SK-N-SH (cell line): Measurements from ENCODE around the gene SFSWAP.

Experiments
- EZH2phosphoT487 ChIP-seq: fragments of 200-600 bp; sonication (generic); IDR thresholded peaks from 2 replicates; pipeline ENCODE4 v1.6.1; 2017; ENCODE audit warnings: low read depth, mixed run types, mild to moderate bottlenecking, antibody characterized with exemption, moderate library complexity, borderline replicate concordance
- IRF3 ChIP-seq: fragments of 150-350 bp; IDR thresholded peaks from 2 replicates; pipeline ENCODE4 v1.6.1; 2016; ENCODE audit warnings: mild to moderate bottlenecking, low read depth, low read length
- JUND ChIP-seq: IDR thresholded peaks from 2 replicates; pipeline ENCODE4 v1.4.0; 2012
- MXI1 ChIP-seq: IDR thresholded peaks from 2 replicates; pipeline ENCODE4 v1.6.1; 2012; ENCODE audit warnings: mild to moderate bottlenecking, low read depth, low read length, improper control_type of control experiment
- POLR2AphosphoS5 ChIP-seq: IDR thresholded peaks from 2 replicates; pipeline ENCODE4 v1.6.1; 2012; ENCODE audit warnings: low read depth, low read length
- REST ChIP-seq: IDR thresholded peaks from 2 replicates; pipeline ENCODE4 v1.6.1; 2012; ENCODE audit warnings: mild to moderate bottlenecking, low read depth, low read length, moderate library complexity
- YY1 ChIP-seq: IDR thresholded peaks from 2 replicates; pipeline ENCODE4 v1.4.0; 2012; ENCODE audit warnings: low read depth, mild to moderate bottlenecking
- TF ChIP-seq, protein P1 (sequence below): fragments of 200-600 bp; sonication (generic); IDR thresholded peaks from 2 replicates; pipeline ENCODE4 v1.6.1; 2017; ENCODE audit warnings: antibody characterized with exemption, mild to moderate bottlenecking, moderate library complexity
- TF ChIP-seq, protein P2 (sequence below): IDR thresholded peaks from 2 replicates; pipeline ENCODE4 v1.4.0; 2012; ENCODE audit warnings: low read depth

DNA sequence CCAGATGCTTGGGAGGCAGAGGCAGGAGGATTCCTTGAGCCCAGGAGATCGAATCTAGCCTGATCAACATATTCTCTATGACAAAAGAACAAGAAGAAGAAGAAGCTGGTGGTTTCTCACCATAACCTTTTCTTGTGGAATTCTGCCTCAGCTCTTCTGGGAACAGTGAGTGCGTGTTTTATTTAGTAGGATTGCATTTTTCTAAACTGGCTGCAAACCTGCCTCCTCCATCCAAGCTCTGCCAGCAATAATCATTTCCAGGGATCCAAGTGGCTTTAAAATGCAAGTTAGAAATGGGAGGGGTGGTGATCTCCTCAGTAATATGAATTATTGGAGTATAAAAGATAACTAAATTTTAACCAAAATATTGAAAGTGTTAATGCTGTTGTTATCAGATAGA, 71.2 kb downstream of the SFSWAP start:
- TF ChIP-seq POLR2AphosphoS5 = no peak
- TF ChIP-seq, protein P1, sequence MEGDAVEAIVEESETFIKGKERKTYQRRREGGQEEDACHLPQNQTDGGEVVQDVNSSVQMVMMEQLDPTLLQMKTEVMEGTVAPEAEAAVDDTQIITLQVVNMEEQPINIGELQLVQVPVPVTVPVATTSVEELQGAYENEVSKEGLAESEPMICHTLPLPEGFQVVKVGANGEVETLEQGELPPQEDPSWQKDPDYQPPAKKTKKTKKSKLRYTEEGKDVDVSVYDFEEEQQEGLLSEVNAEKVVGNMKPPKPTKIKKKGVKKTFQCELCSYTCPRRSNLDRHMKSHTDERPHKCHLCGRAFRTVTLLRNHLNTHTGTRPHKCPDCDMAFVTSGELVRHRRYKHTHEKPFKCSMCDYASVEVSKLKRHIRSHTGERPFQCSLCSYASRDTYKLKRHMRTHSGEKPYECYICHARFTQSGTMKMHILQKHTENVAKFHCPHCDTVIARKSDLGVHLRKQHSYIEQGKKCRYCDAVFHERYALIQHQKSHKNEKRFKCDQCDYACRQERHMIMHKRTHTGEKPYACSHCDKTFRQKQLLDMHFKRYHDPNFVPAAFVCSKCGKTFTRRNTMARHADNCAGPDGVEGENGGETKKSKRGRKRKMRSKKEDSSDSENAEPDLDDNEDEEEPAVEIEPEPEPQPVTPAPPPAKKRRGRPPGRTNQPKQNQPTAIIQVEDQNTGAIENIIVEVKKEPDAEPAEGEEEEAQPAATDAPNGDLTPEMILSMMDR = no peak
- TF ChIP-seq, protein P2, sequence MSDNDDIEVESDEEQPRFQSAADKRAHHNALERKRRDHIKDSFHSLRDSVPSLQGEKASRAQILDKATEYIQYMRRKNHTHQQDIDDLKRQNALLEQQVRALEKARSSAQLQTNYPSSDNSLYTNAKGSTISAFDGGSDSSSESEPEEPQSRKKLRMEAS = no peak
- no peak for TF ChIP-seq REST
- no peak for TF ChIP-seq MXI1
- no peak for TF ChIP-seq EZH2phosphoT487
- no peak for TF ChIP-seq YY1
- no peak for TF ChIP-seq IRF3
- TF ChIP-seq JUND = no peak
